HFF-Myc (cell line): Measurements from ENCODE around the gene GALNT12.

ENCODE experiments used
- DNase-seq: peaks from one replicate; pipeline ENCODE4 v3.0.0-alpha.2; 2011; ENCODE audit warnings: low read depth; ENCODE audit errors: extremely low read depth
- H3K4me3 ChIP-seq: replicated peaks from 2 replicates; pipeline ENCODE4 v1.5.1; 2011; ENCODE audit warnings: low read depth, mild to moderate bottlenecking, control low read depth, low read length
- TF ChIP-seq, protein P1 (sequence below): IDR thresholded peaks from 2 replicates; pipeline ENCODE4 v1.5.1; 2012; ENCODE audit warnings: mild to moderate bottlenecking, low read depth, low read length, control low read depth; ENCODE audit errors: missing control alignments

The GALNT12 gene

DNA sequence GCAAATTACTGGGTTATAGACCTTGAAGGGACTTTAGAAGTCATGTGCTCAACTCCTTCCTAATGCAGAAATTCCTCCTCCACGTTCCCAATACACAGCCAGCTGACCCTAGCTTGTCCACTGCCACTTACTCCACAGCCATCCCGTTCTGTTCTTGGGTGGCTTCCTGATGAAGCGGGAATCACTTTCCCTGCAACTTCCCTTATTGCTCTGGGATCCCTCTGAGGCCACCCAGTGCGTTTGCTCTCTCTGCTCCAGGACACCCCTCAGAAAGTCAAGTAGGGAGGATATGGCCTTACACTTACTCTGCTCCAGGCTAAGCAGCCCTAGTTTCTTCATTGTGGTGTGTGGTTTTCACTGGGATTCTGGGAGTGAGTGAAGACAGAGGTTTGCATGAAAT, 55.5 kb downstream of the GALNT12 start:
- no peak for DNase-seq
- TF ChIP-seq, protein P1, sequence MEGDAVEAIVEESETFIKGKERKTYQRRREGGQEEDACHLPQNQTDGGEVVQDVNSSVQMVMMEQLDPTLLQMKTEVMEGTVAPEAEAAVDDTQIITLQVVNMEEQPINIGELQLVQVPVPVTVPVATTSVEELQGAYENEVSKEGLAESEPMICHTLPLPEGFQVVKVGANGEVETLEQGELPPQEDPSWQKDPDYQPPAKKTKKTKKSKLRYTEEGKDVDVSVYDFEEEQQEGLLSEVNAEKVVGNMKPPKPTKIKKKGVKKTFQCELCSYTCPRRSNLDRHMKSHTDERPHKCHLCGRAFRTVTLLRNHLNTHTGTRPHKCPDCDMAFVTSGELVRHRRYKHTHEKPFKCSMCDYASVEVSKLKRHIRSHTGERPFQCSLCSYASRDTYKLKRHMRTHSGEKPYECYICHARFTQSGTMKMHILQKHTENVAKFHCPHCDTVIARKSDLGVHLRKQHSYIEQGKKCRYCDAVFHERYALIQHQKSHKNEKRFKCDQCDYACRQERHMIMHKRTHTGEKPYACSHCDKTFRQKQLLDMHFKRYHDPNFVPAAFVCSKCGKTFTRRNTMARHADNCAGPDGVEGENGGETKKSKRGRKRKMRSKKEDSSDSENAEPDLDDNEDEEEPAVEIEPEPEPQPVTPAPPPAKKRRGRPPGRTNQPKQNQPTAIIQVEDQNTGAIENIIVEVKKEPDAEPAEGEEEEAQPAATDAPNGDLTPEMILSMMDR, result no peak
- H3K4me3 ChIP-seq, result no peak overlapping the region

DNA sequence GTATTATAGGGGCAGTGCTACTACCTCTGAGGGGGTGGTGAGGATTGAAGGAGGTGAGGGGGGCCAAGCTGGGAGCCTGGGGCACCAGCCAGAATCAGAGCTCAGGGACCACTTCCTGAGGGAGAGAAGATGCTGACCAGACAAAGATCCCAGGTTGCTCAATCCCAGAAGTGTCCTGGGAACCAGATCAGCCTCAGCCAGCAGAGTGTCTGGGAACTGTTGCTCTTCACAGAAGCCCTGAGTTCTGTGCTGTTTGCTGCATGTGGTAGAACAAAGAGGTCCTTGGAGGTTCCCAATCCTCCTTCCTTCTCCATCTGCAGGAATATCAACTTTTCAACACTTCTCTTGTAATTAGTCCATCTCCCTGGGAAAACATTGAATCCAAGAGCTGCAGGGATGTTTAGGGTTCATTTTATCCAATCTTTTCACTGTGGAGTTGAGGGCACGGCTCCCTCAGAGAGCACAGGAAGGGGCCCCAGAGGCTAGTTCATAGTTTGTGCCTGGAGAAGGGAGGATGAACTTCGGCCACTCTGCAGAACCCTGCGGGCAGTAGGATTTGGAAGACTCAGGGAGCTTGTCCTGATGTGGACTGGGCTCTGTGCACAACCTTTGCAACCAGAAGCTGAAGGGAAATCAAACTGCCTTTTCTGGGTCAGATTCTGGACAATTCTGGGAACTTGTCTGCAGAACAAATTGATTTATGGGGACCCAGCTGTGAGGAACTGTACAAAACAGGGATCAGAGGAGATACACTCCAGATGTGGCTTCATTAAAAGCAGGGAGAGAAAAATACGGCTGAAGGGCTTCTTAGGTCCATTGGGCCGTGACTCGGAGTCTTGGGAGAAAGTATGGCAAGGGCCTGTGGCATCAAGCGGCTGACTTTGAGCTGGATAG, 57.1 kb downstream of the GALNT12 start:
- TF ChIP-seq, protein P1, result no peak
- no peak overlapping the region for H3K4me3 ChIP-seq
- no peak for DNase-seq

DNA sequence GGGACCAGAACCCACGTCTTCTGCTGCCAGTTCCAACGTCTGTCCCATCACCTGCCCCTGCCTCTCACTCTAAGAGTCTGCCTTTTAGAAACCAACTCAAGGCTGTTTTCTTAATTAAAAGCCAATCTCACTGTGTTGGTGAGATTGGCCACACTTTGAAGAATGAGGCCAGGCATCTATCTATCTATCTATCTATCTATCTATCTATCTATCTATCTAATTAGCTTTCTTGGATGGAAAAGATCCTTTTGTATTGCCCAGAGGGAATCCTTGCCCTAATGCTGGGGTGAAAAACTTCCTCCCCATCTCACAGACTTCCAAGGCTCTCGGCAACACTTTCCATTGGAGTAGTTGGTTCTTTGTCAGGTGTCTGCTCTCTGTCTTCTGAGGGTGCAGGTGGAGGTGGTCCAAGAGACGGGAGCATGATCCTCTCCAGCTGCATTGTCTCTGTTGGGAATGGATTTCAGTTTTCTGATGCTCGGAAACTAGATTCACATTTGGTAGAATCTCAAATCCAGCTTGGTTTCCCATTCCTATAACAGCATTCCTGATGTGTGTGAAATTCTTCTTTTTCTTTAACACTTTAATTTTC, 57.9 kb downstream of the GALNT12 start:
- H3K4me3 ChIP-seq, result no peak overlapping the region
- no peak for DNase-seq
- TF ChIP-seq, protein P1, result no peak

DNA sequence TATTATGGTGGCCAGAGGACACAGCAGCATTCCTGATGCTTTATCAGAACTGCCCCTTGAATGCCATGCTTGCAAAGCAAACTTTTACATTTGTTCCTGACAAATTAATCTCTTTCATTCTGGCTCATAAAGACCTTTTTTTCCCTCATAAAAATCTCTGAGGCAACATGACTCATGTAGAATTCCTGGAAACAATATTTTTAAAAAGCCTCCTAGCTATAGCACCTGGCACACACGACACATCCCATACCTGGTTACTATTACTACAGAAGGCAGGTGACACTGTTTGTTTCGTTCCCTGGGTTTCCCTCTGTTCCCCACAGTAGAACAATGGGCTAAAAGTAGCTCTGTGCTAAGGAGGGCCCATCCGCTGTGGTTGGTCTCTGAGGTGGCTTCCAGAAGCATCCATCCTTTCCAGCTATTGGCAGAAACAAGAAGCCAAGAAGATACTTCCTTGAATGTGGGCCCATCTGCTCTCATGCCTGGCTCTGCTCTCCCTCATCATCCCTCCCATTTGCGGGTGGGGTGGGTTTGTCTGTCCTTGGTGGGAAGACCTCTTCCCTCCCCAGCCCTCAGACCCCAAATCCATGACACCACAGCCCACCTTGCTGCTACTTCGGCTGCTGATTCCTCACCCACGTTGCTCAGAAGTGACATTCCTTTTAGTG, 59.1 kb downstream of the GALNT12 start:
- H3K4me3 ChIP-seq, result no peak overlapping the region
- TF ChIP-seq, protein P1, result no peak
- DNase-seq, result no peak

DNA sequence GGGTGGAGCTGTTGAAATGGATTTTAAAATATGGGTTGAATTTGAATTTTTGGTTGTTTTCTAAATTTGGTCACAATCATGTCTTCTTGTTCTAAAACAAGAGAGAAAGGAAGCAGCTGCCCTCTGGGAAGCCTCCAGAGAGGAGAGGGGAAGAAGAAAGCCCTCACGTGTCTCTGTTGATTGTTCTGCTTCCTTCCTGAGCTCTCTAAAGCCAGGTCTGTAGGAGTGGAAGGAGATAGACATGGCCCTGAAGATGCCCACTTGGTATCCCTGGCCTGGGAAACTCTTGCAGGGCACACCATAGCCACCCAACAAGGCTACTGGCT, 59.6 kb downstream of the GALNT12 start:
- TF ChIP-seq, protein P1, result no peak
- H3K4me3 ChIP-seq, result no peak overlapping the region
- DNase-seq, result no peak

DNA sequence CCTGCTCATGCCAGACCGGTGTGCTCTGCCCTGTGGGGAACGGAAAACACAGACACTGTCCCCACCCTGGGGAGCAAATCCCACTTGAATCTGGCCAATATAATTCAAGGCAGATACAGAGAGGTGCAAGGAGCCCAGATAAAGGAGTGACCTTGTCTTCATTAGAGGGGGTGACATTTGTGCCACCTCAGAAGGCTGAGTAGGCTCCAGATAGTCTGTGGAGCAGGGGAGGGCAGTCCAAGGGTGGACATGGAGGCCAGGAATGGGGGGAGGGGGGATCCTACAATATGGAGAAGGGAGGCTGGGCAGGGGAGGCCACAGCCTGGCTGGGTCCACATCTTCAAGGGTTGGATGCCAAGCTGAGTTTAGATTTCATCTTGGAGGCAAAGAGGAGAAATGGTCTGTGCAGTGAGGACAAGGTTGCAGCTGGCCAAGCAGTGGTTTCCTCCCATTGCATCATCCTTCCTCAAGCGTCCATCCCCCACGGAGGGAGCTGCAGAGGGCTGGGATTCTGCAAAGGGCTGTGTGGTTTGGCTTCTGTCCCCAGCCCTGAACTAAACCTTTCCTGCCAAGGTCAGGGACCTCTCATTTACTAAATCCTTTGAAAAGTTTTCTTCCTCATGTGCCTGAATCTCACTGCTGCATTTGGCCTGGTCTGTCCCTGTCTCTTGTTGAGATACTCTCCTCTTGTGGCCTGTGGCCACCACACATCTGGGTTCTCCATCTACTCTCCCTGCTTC, 60.1 kb downstream of the GALNT12 start:
- DNase-seq, result peak; percentile 81
- TF ChIP-seq, protein P1, result no peak
- H3K4me3 ChIP-seq, result no peak overlapping the region
